HCT116 (cell line): Measurements from ENCODE around the gene KIFC3. TPM values are rescaled to one million over a fixed set of nuclear protein-coding genes. Genes with fewer than 3 reads are reported as not detected.
A peak's percentile ranks its signal among the peaks of the same experiment; 100 is the strongest.

ENCODE experiments used
- ATAC-seq: fragments of 200-7000 bp; cut with Tn5 transposase; 2 replicates; pipeline ENCODE4 v1.9.1; 2020; ENCODE audit warnings: mild to moderate bottlenecking, moderate library complexity
- BruUV-seq: library from RNA; stranded (reverse); fragments of 400-500 nt; replicated peaks from 2 replicates; lab custom pipeline; 2021; lab: Mats Ljungman, UMichigan
- CTCF ChIA-PET: fragments of 300-600 bp; sonication (Branson Sonifier 250); formaldehyde crosslinking; loops from one replicate; lab custom pipeline; 2021; ENCODE audit warnings: antibody characterized with exemption; lab: Charles Lee
- POLR2A ChIA-PET: fragments of 300-600, 350-600 bp; sonication (Branson Sonifier 250); formaldehyde crosslinking; loops from one replicate; lab custom pipeline; 2021; ENCODE audit warnings: antibody characterized with exemption; lab: Charles Lee
- RAD21 ChIA-PET, 2 experiments: fragments of 300-600 bp; sonication (Branson Sonifier 250); formaldehyde crosslinking; loops; one replicate each; lab custom pipeline; 2023; ENCODE audit warnings: low total read pairs in 2 of 2; ENCODE audit not compliant: uncharacterized antibody in 2 of 2, unreplicated experiment in 2 of 2, low non-redundant PET in 1 of 2; lab: Charles Lee
- DNase-seq: peaks from one replicate; pipeline ENCODE4 v3.0.0-alpha.2; 2010; ENCODE audit warnings: low read depth, low spot score
- H2AFZ ChIP-seq: fragments of 200-600 bp; shearing (Covaris generic), sonication (generic); 2 replicates; pipeline ENCODE4 v1.6.1; 2017; ENCODE audit warnings: low read depth, mixed run types, mixed read lengths, antibody characterized with exemption, low read length; ENCODE audit not compliant: poor library complexity, severe bottlenecking
- H3K27ac ChIP-seq: 2 replicates; pipeline ENCODE4 v1.5.1; 2012; ENCODE audit warnings: low read depth, low read length
- H3K27me3 ChIP-seq: fragments of 200-600 bp; sonication (generic); 2 replicates; pipeline ENCODE4 v1.6.1; 2016; ENCODE audit warnings: mixed run types, low read length, mixed read lengths; ENCODE audit not compliant: insufficient read depth
- H3K36me3 ChIP-seq, 2 experiments: fragments of 200-500 bp in 1 of 2; fragments of 200-600 bp in 1 of 2; sonication (Bioruptor generic) in 1 of 2; sonication (generic) in 1 of 2; 2 replicates each; pipeline versions ENCODE4 v1.5.1 to v1.6.1; 2014 to 2016; ENCODE audit warnings: low read length in 2 of 2, inconsistent platforms in 1 of 2, mixed read lengths in 1 of 2, mixed run types in 1 of 2; ENCODE audit not compliant: insufficient read depth in 2 of 2, control insufficient read depth in 1 of 2
- H3K4me1 ChIP-seq, 2 experiments: fragments of 200-600 bp in 1 of 2; sonication (generic) in 1 of 2; 2 replicates each; pipeline versions ENCODE4 v1.5.1 to v1.6.1; 2012 to 2017; ENCODE audit warnings: low read length in 2 of 2, inconsistent platforms in 1 of 2, mild to moderate bottlenecking in 1 of 2, mixed read lengths in 1 of 2, mixed run types in 1 of 2, moderate library complexity in 1 of 2; ENCODE audit not compliant: insufficient read depth in 2 of 2, control insufficient read depth in 1 of 2
- H3K4me2 ChIP-seq: fragments of 200-600 bp; sonication (generic); 2 replicates; pipeline ENCODE4 v1.6.1; 2017; ENCODE audit warnings: mixed run types, low read length, mixed read lengths
- H3K4me3 ChIP-seq, 2 experiments: fragments of 200-600 bp in 1 of 2; sonication (generic) in 1 of 2; replicated peaks in 1 of 2; 2 replicates each; pipeline ENCODE4 v1.5.1; 2011 to 2016; ENCODE audit warnings: low read length in 2 of 2, control low read depth in 1 of 2, low read depth in 1 of 2, mild to moderate bottlenecking in 1 of 2, mixed read lengths in 1 of 2, mixed run types in 1 of 2
- H3K79me2 ChIP-seq: fragments of 200-600 bp; sonication (generic); 2 replicates; pipeline ENCODE4 v1.6.1; 2017; ENCODE audit warnings: mild to moderate bottlenecking, mixed run types, low read length, moderate library complexity, mixed read lengths; ENCODE audit not compliant: insufficient read depth
- H3K9ac ChIP-seq: fragments of 200-600 bp; sonication (generic); 2 replicates; pipeline ENCODE4 v1.6.1; 2016; ENCODE audit warnings: low read length, mixed read lengths
- H3K9me2 ChIP-seq: fragments of 200-600 bp; sonication (generic), shearing (Covaris generic); 2 replicates; pipeline ENCODE4 v1.6.1; 2017; ENCODE audit warnings: mixed run types, mild to moderate bottlenecking, moderate library complexity; ENCODE audit not compliant: insufficient read depth
- H3K9me3 ChIP-seq, 2 experiments: fragments of 200-500 bp in 1 of 2; fragments of 200-600 bp in 1 of 2; sonication (Bioruptor generic) in 1 of 2; sonication (generic) in 1 of 2; 2 replicates each; pipeline ENCODE4 v1.6.1; 2014 to 2017; ENCODE audit warnings: low read length in 2 of 2, mixed read lengths in 2 of 2, inconsistent platforms in 1 of 2, low read depth in 1 of 2, mild to moderate bottlenecking in 1 of 2, mixed run types in 1 of 2, moderate library complexity in 1 of 2; ENCODE audit not compliant: control insufficient read depth in 1 of 2, insufficient read depth in 1 of 2
- H4K20me1 ChIP-seq: fragments of 200-600 bp; sonication (generic), shearing (Covaris generic); 2 replicates; pipeline ENCODE4 v1.6.1; 2017; ENCODE audit warnings: mixed run types, mild to moderate bottlenecking, moderate library complexity; ENCODE audit not compliant: insufficient read depth
- CBX3 ChIP-seq: IDR thresholded peaks from 2 replicates; pipeline ENCODE4 v1.6.1; 2012; ENCODE audit warnings: low read depth
- EGR1 ChIP-seq: IDR thresholded peaks from 2 replicates; pipeline ENCODE4 v1.6.1; 2012; ENCODE audit warnings: low read depth
- EZH2phosphoT487 ChIP-seq: fragments of 200-600 bp; IDR thresholded peaks from 2 replicates; pipeline ENCODE4 v1.6.1; 2018; ENCODE audit warnings: antibody characterized with exemption, borderline replicate concordance
- FOSL1 ChIP-seq: IDR thresholded peaks from 2 replicates; pipeline ENCODE4 v1.6.1; 2012; ENCODE audit warnings: low read depth
- JUND ChIP-seq: IDR thresholded peaks from 2 replicates; pipeline ENCODE4 v1.6.1; 2012
- POLR2A ChIP-seq: IDR thresholded peaks from 2 replicates; pipeline ENCODE4 v1.7.0; 2011; ENCODE audit warnings: borderline replicate concordance; ENCODE audit not compliant: insufficient read depth, insufficient read length; ENCODE audit errors: extremely low read depth
- RAD21 ChIP-seq: IDR thresholded peaks from 2 replicates; pipeline ENCODE4 v1.6.1; 2012; ENCODE audit warnings: low read depth, mild to moderate bottlenecking
- SIN3A ChIP-seq: IDR thresholded peaks from 2 replicates; pipeline ENCODE4 v1.6.1; 2012; ENCODE audit warnings: low read depth
- SP1 ChIP-seq: IDR thresholded peaks from 2 replicates; pipeline ENCODE4 v1.6.1; 2012; ENCODE audit warnings: low read depth
- TCF7L2 ChIP-seq: IDR thresholded peaks from 2 replicates; pipeline ENCODE4 v1.7.0; 2011; ENCODE audit warnings: borderline replicate concordance, inconsistent platforms; ENCODE audit not compliant: insufficient read depth, insufficient read length; ENCODE audit errors: extremely low read depth
- YY1 ChIP-seq: IDR thresholded peaks from 2 replicates; pipeline ENCODE4 v1.6.1; 2011; ENCODE audit warnings: low read length, low read depth, moderate library complexity, mild to moderate bottlenecking; ENCODE audit not compliant: insufficient replicate concordance; ENCODE audit errors: extremely low read depth
- ZFX ChIP-seq: fragments of 450-650 bp; IDR thresholded peaks from 2 replicates; pipeline ENCODE4 v1.6.1; 2017
- ZNF274 ChIP-seq: fragments of 200-500 bp; sonication (Bioruptor generic); IDR thresholded peaks from 2 replicates; pipeline ENCODE4 v1.6.1; 2014; ENCODE audit warnings: mild to moderate bottlenecking, low read depth, low read length, inconsistent platforms
- intact Hi-C: fragments of 100-400 bp; cut with micrococcal nuclease; formaldehyde crosslinking; loops from 2 replicates; pipeline ENCODE4 v1.10.0; 2022
- total RNA-seq: library from RNA; stranded (reverse); gene quantifications from one replicate; pipeline ENCODE4 v1.2.1, GENCODE V29; 2021; ENCODE audit not compliant: unreplicated experiment
- TF ChIP-seq, protein P1 (sequence below): IDR thresholded peaks from 2 replicates; pipeline ENCODE4 v1.6.1; 2012
- TF ChIP-seq, protein P2 (sequence below), 3 experiments: fragments of 200-600 bp in 1 of 3; sonication (generic) in 1 of 3; IDR thresholded peaks in 2 of 3; conservative IDR thresholded peaks in 1 of 3; 2 replicates each; pipeline ENCODE4 v1.5.1; 2012 to 2017; ENCODE audit warnings: low read depth in 2 of 3, low read length in 2 of 3, antibody characterized with exemption in 1 of 3, borderline replicate concordance in 1 of 3, control low read depth in 1 of 3, mild to moderate bottlenecking in 1 of 3, mixed read lengths in 1 of 3, mixed run types in 1 of 3, moderate library complexity in 1 of 3; ENCODE audit not compliant: insufficient read depth in 1 of 3
- TF ChIP-seq, protein P3 (sequence below): IDR thresholded peaks from 2 replicates; pipeline ENCODE4 v1.6.1; 2012; ENCODE audit warnings: low read depth
- TF ChIP-seq, protein P4 (sequence below): IDR thresholded peaks from 2 replicates; pipeline ENCODE4 v1.6.1; 2011; ENCODE audit warnings: mild to moderate bottlenecking, low read length, moderate library complexity; ENCODE audit not compliant: insufficient replicate concordance; ENCODE audit errors: extremely low read depth

KIFC3 gene
- total RNA-seq, 1 experiment from 2014 or later: 31.9 TPM

DNA sequence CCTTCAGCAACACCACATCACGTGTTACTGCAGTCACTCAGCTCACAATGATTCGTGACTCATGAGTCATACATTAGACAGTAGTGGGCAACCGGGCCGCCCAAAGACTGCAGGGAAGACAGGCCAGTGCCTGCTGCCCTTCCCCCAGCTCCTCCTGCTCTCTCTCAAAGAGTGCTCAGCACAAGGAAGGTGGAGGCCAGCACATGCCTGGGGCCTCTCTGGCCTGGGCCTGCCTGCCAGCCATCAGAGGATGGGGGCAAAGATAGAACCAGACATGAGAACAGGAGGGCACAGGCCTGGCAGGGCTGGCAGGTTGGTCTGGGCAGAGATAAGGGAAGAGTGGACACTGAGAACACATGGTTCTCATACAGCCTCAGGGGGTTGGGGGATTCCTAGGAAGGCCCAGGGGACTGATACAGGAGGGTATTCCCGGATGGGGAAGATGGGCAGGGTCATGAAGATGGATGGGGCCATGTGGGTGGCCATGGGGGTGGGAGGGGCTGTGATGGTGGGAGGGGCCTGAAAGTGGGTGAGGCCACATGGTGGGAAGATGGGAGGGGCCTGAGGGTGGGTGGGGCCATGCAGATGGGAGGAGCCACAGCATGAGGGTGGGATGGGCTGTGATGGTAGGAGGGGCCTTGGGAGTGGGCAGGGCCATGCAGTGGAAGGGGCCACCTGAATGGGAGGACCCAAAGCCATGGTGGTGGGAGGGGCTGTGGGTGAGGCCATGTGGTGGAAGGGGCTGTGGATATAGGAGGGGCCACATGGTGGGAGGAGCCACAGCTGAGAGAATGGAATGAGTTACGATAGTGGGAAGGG lies 37.7 kb downstream of the KIFC3 start (continued):
- no peak; the same call in 1 of the 2 replicates for TF ChIP-seq SP1
- no peak for TF ChIP-seq EGR1
- TF ChIP-seq EZH2phosphoT487: no peak
- peak; percentile 62 for TF ChIP-seq YY1

DNA sequence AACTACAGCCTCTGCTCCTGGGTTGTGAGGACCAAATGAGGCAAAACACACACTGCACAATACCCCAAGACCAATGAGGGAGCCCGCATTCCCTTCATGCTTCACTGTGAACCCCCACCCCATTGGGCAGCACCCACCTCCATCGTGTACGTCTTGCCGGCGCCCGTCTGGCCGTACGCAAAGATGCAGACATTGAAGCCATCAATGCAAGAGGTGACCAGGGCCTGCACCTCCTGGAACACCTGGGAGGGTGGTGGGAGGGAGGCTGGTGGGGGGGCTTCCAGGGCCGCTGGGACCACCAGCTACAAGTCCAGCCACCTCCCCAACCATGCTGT lies 38.3 kb downstream of the KIFC3 start:
- H3K36me3 ChIP-seq: peaks cover 0 to 5% of the 10 kb centered on the region in 2 experiments; a peak in 1 of 4 replicates
- H3K9ac ChIP-seq: peak overlapping the region; percentile 66
- H3K4me2 ChIP-seq: peak overlapping the region; percentile 94
- H3K9me3 ChIP-seq: no peaks in the 10 kb centered on the region
- H3K4me1 ChIP-seq: peaks cover 15 to 25% of the 10 kb centered on the region in 2 experiments
- no peaks in the 10 kb centered on the region for H3K9me2 ChIP-seq
- CTCF ChIA-PET: interaction anchor here (0.8 kb wide), 1 partner anchor 188 kb away, joined by 3 read pairs; no protein-coding TSS in a partner anchor
- peak overlapping the region; percentile 77 for H3K27ac ChIP-seq
- DNase-seq (no peak), ATAC-seq (no peak)
- POLR2A ChIA-PET: interaction anchor here (0.6 to 1.0 kb wide), 3 partner anchors 29 to 100 kb away, joined by 3 read pairs; partner anchors contain the start of gene KATNB1
- H3K27me3 ChIP-seq: no peaks in the 10 kb centered on the region
- RAD21 ChIA-PET: no interaction called here
- H4K20me1 ChIP-seq: no peaks in the 10 kb centered on the region
- H3K4me3 ChIP-seq: no peak overlapping the region; a peak in 1 of 4 replicates
- intact Hi-C loops: no loop called here
- H2AFZ ChIP-seq: no peak overlapping the region
- BruUV-seq: no TSS peak
- H3K79me2 ChIP-seq: no peaks in the 10 kb centered on the region
- TF ChIP-seq, protein P1, sequence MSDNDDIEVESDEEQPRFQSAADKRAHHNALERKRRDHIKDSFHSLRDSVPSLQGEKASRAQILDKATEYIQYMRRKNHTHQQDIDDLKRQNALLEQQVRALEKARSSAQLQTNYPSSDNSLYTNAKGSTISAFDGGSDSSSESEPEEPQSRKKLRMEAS: no peak
- TF ChIP-seq CBX3: no peak
- TF ChIP-seq TCF7L2: no peak
- TF ChIP-seq EZH2phosphoT487: no peak
- TF ChIP-seq, protein P2, sequence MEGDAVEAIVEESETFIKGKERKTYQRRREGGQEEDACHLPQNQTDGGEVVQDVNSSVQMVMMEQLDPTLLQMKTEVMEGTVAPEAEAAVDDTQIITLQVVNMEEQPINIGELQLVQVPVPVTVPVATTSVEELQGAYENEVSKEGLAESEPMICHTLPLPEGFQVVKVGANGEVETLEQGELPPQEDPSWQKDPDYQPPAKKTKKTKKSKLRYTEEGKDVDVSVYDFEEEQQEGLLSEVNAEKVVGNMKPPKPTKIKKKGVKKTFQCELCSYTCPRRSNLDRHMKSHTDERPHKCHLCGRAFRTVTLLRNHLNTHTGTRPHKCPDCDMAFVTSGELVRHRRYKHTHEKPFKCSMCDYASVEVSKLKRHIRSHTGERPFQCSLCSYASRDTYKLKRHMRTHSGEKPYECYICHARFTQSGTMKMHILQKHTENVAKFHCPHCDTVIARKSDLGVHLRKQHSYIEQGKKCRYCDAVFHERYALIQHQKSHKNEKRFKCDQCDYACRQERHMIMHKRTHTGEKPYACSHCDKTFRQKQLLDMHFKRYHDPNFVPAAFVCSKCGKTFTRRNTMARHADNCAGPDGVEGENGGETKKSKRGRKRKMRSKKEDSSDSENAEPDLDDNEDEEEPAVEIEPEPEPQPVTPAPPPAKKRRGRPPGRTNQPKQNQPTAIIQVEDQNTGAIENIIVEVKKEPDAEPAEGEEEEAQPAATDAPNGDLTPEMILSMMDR (IDR thresholded peaks at IDR 0.05 in 2 of 3, conservative IDR thresholded peaks at IDR 0.05 in 1 of 3; ENCODE audit: borderline replicate concordance in 1 of 3, insufficient read depth in 1 of 3, low read depth in 2 of 3, low read length in 2 of 3): no peak
- no peak for TF ChIP-seq POLR2A
- no peak for TF ChIP-seq SIN3A
- TF ChIP-seq, protein P3, sequence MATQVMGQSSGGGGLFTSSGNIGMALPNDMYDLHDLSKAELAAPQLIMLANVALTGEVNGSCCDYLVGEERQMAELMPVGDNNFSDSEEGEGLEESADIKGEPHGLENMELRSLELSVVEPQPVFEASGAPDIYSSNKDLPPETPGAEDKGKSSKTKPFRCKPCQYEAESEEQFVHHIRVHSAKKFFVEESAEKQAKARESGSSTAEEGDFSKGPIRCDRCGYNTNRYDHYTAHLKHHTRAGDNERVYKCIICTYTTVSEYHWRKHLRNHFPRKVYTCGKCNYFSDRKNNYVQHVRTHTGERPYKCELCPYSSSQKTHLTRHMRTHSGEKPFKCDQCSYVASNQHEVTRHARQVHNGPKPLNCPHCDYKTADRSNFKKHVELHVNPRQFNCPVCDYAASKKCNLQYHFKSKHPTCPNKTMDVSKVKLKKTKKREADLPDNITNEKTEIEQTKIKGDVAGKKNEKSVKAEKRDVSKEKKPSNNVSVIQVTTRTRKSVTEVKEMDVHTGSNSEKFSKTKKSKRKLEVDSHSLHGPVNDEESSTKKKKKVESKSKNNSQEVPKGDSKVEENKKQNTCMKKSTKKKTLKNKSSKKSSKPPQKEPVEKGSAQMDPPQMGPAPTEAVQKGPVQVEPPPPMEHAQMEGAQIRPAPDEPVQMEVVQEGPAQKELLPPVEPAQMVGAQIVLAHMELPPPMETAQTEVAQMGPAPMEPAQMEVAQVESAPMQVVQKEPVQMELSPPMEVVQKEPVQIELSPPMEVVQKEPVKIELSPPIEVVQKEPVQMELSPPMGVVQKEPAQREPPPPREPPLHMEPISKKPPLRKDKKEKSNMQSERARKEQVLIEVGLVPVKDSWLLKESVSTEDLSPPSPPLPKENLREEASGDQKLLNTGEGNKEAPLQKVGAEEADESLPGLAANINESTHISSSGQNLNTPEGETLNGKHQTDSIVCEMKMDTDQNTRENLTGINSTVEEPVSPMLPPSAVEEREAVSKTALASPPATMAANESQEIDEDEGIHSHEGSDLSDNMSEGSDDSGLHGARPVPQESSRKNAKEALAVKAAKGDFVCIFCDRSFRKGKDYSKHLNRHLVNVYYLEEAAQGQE: no peak
- TF ChIP-seq ZFX: no peak
- TF ChIP-seq, protein P4, sequence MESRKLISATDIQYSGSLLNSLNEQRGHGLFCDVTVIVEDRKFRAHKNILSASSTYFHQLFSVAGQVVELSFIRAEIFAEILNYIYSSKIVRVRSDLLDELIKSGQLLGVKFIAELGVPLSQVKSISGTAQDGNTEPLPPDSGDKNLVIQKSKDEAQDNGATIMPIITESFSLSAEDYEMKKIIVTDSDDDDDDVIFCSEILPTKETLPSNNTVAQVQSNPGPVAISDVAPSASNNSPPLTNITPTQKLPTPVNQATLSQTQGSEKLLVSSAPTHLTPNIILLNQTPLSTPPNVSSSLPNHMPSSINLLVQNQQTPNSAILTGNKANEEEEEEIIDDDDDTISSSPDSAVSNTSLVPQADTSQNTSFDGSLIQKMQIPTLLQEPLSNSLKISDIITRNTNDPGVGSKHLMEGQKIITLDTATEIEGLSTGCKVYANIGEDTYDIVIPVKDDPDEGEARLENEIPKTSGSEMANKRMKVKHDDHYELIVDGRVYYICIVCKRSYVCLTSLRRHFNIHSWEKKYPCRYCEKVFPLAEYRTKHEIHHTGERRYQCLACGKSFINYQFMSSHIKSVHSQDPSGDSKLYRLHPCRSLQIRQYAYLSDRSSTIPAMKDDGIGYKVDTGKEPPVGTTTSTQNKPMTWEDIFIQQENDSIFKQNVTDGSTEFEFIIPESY: no peak
- no peak for TF ChIP-seq FOSL1
- TF ChIP-seq YY1: no peak
- TF ChIP-seq JUND: no peak
- TF ChIP-seq ZNF274: no peak
- TF ChIP-seq RAD21: no peak
